ENCODE data around the gene CCNY.

Gene CCNY

GRCh38 chr10:35331894-35332640 is 4.2 kb upstream of the CCNY start:
- no peak for DNase-seq (ENCODE audit: low read depth in 3 of 3, low spot score in 1 of 3)

DNA sequence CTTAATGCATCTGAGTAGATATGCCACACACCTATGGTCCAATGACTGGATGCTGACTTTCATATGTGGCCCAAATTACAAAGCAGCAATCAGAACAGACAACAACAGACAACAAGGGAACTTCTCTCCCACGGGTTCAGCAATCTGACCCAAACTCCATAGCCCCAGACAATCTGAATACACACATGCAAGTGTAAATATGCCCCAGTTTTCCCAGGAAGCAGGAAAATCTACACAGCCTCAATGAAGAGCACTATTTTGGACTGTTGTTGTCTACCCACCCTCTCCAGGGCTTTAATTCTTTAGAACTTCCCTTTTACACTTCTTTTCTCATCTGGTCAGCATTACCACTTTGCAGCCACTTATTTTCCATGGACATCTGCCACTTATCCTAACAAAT is 2.0 kb upstream of the CCNY start:
- no peak for DNase-seq (ENCODE audit: low read depth in 3 of 3, low spot score in 1 of 3)

GRCh38 chr10:35335133-35336083 is 901 bp upstream of the CCNY start:
- DNase-seq (ENCODE audit: low read depth in 3 of 3, low spot score in 1 of 3) = peak in 1 of 3 donors; percentile 4

DNA sequence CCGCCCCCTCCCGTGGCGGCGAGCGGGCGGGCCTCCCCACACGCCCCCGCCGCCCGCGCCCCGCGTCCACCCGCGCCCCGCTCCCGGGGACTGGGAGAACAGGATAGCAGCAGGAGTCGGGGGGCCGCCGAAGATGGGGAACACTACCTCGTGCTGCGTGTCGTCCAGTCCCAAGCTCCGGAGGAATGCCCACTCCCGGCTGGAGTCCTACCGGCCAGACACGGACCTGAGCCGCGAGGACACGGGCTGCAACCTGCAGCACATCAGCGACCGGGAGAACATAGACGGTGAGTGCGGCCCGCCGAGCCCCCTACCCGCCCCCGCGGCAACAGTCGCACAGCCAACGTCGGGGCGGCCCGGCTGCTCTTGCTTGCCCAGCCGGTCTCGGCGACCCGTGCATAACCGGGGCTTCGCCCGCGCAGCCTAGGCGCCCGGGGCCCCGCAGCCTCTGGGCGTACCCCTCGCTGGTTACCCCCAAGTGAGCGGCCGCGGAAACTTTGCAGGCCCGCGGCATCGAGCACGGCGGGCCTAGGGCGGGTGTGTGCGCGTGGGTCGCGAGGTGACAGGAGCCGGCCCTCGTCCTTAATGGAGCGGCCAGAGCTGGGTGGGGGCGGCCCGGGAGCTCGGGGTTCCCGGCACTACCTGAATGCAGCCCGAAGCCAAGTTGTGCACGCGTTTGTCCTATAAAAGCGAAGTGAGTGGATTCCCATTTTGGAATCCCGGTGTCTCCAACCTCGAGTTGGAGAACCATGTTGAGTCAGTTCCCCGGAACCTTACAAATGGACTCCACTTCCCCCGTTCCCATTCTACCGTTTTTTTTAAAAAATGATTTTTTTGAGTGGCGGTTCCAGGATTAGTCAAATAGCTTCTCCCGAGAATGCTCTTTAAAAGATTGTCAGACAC is 863 bp downstream of the CCNY start:
- DNase-seq (ENCODE audit: low read depth in 3 of 3, low spot score in 1 of 3) = peak in 1 of 3 donors; percentile 18

DNA sequence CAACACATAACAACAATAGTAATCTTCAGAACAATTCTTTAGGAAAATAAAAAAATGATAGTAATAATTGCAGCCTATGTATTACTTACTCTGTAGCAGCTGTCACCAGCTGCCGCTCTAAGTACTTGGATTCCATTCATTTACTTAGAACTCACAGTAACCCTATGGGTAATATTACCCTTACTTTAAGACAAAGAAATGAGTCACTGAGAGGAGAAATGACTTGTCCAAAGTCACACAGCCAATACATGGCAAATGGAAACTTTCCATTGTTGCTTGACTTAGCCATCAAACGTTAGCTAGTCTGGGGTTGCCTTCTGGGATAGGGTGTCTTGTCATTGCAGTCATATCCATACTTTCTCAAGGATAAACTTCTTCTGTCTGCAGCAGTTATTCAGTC is 3.6 kb downstream of the CCNY start:
- DNase-seq (ENCODE audit: low read depth in 3 of 3, low spot score in 1 of 3) = no peak

GRCh38 chr10:35340975-35341374 is 4.7 kb downstream of the CCNY start:
- no peak for DNase-seq (ENCODE audit: low read depth in 3 of 3, low spot score in 1 of 3)

- no peak for DNase-seq (ENCODE audit: low read depth in 3 of 3, low spot score in 1 of 3)
Observed at GRCh38 chr10:35341521-35341920, 5.2 kb downstream of the CCNY start.

DNA sequence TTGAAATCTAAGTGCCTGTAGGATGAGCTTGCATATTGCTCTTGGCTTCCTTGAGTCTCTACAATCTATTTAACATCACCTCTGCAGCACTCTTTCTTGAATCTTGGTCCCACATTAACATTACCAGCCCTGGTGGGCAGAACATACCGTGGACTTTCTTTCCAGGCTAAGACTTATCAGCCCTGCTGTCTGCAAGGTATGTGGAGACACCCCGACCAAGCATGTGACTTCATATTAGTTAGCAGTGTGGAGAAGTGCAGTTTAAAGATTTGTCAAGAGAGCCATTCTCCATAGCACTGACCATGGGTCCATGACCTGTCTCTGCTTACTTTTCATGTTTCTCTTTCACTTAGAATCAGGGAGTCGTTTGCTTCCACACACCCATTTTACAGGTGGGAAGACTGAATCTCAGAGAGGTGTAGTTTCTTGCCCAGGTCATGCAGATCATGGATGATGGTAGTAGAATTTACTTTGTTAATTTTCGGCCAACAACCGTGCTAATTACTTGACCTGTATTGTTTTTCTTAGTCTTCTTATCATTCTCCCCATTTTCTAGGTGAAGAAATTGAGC is 6.0 kb downstream of the CCNY start:
- DNase-seq (ENCODE audit: low read depth in 3 of 3, low spot score in 1 of 3) = no peak

DNA sequence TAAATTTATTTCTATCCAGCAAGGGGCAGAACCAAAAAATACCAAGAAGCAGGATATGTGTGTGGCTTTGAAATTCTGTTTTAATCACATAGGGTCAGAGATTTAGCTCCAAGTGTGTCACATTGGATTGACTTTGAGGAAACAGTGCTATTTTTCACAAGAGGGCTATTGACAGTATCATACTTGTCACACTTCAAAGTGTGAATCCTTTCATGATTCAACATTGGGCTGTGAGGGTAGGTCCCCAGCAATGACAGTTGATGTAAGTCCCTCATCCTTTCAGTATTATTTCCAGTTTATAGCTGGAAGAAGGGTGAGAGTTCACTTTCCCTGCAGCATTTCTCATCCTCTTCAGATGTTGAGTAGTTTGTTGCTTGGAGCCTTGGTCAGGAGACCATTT is 7.4 kb downstream of the CCNY start:
- DNase-seq (ENCODE audit: low read depth in 3 of 3, low spot score in 1 of 3) = no peak

DNA sequence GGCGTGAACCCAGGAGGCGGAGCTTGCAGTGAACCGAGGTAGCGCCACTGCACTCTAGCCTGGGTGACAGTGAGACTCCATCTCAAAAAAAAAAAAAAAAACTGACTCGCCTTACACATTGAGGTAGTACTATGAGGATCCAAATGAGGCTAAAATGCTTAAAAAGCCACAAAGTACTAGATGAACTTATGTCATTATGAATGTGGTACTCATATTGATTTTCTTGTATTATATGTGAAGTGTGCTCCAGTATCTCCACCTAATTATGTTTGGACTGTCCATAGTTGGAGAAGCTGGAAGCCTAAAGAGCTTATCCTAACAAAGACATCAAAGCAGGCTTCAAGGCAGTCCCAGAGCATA is 9.1 kb downstream of the CCNY start:
- no peak for DNase-seq (ENCODE audit: low read depth in 3 of 3, low spot score in 1 of 3)

GRCh38 chr10:35346248-35346647 is 9.9 kb downstream of the CCNY start:
- no peak for DNase-seq (ENCODE audit: low read depth in 3 of 3, low spot score in 1 of 3)

DNA sequence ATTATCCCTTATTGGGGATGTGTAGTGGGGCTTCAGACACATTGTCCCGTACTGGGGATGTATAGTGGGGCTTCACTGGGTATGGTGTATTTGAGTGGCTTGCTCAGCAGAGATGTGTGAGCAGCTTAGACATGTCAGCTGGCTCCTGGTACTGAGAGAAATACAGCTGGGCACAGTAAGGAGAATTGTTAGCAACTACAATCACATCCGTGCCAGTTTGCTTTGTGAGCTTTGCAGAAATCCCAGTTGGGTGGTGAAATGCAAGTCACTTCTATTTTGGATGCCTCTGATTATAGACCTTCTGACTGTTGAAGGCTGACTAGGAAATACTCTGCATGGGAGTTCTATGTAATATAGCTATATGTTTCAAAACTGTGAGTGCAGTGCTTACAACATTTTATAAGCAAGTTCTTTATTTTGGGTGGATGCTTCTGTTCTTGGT is 10.8 kb downstream of the CCNY start:
- DNase-seq (ENCODE audit: low read depth in 3 of 3, low spot score in 1 of 3) = no peak

DNA sequence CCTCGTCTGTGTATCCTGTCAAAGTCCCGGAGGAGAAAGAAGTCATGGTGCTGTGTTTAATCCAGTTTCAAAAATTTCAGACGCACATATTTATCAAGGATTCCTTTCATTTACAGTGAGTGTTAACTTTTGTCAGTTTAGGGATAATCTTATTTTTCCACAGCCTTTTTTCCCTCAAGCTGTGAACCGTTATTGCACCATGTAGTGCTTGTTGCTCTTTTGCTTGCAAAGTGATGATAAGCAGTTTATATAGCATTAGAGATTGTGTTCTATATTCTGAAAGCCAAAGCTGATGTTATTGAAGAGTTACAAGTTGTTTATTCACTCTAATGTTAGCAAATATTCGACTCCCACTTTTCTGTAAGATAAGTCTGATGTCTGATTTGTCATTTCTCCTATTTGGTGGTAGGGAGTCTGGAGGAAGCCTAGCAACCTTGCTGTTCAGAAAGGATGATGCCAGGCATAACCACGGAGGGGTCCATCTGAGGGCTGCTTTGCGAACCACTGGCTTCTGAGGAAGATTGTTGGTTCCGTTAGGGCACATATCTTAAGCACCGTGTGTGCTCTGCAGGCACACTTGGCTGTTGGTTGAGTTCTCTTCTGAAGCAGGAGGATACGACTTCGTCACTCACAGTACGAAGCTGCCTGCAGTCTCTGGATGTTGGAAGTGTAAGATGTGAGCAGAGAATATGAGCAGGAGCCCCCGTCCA is 11.7 kb downstream of the CCNY start:
- DNase-seq (ENCODE audit: low read depth in 3 of 3, low spot score in 1 of 3) = no peak

- no peak for DNase-seq (ENCODE audit: low read depth in 3 of 3, low spot score in 1 of 3)
Observed at GRCh38 chr10:35348609-35349388, 12.5 kb downstream of the CCNY start.

DNA sequence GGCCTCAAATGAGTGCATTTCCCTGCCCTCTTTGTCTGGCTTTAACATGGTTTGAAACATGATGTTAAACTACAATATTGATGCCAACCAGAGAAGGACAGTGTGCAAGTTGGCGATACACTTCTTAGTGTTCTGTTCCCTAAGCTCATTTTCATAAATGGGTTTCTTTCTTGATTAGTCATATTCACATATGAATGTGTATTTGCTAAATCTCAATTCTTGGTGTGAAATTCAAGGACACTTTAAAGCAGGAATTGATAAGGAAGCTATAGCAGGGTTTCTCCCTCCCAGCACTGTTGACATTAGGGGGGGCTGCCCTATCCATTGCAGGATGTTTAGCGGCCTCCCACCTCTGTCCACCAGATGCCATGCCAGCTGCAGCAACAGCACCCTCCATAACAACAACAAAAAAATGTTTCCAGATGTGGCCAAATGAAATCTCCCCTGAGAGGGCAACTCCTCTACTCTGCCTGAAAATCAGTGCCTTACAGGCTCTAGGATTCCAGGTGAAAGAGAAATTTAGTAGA is 13.1 kb downstream of the CCNY start:
- DNase-seq (ENCODE audit: low read depth in 3 of 3, low spot score in 1 of 3) = no peak

DNA sequence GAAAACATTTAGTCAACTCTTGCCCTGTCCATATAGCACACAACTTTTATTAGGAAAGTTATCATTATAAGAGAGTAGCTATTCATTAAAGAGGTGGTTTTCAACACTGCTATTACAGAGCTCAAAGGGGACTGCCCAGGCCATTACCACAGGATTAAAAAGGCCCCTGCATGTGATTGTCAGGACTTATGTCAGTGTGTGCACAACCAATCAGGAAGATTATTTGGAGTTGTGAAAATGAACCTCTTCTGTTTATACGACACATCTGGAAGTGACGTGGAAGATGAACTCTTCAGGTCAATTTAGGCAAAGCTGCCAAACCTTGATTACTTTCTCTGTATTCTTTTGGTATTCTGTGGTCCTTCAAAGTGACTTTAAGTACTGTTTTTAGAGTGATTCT is 14.7 kb downstream of the CCNY start:
- no peak for DNase-seq (ENCODE audit: low read depth in 3 of 3, low spot score in 1 of 3)

DNA sequence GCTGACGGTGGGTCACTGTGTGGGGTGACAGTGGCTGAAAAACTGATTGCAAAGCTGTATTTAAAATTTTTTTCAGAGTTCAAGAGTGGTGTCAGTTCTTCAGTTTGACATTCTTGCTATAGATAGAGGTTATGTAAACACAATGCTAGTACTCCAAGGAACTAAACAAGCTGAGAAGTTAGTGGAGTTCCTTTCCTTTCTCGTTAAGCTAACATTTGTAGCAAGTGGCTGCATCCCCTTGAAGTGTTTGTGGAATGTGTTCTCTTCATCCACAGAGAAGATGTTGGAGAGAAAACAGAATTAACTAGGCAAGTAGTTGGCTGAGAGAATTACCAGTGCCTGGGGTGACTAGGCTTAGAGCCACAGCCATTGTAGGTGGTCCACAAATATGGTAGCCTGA is 15.8 kb downstream of the CCNY start:
- no peak for DNase-seq (ENCODE audit: low read depth in 3 of 3, low spot score in 1 of 3)

GRCh38 chr10:35352512-35352911 is 16.2 kb downstream of the CCNY start:
- DNase-seq (ENCODE audit: low read depth in 3 of 3, low spot score in 1 of 3) = no peak

- DNase-seq (ENCODE audit: low read depth in 3 of 3, low spot score in 1 of 3) = no peak
Observed at GRCh38 chr10:35353395-35353794, 17.1 kb downstream of the CCNY start.

Data from stimulated activated CD4-positive, alpha-beta T cell treated with anti-CD3 and anti-CD28 coated beads, TNF-alpha, amount 100 ng/mL, for 1 hour (primary cell).